Tibial nerve (tissue), 4 donors: Measurements from ENCODE around the gene FBLN2. TPM values are rescaled to one million over a fixed set of nuclear protein-coding genes. Genes with fewer than 3 reads are reported as not detected.
A peak's percentile ranks its signal among the peaks of the same experiment; 100 is the strongest.
"Not testable (repeated sequence)": the region's sequence is repeated elsewhere in the genome, so short reads cannot be mapped to it uniquely, and the experiment has no call there.

Experiments
- DNase-seq, 2 donors: peaks; one replicate each; pipeline ENCODE4 v3.0.0-alpha.2; 2019; ENCODE audit warnings: low spot score in 2 of 2
- H3K27ac ChIP-seq, 4 donors: fragments of 200-600 bp; sonication (generic) in 3 of 4; one replicate each; pipeline ENCODE4 v1.5.1; 2017 to 2019; ENCODE audit warnings: mild to moderate bottlenecking in 1 of 4
- H3K27me3 ChIP-seq, 2 donors: fragments of 200-600 bp; sonication (generic) in 1 of 2; one replicate each; pipeline versions ENCODE4 v1.5.1 to v1.6.0; 2017 to 2019
- H3K36me3 ChIP-seq, 3 donors: fragments of 200-600 bp; sonication (generic); one replicate each; pipeline ENCODE4 v1.5.1; 2018 to 2019
- H3K4me1 ChIP-seq, 4 donors: fragments of 200-600 bp; sonication (generic) in 3 of 4; one replicate each; pipeline ENCODE4 v1.5.1; 2017 to 2019
- H3K4me3 ChIP-seq, 4 donors: fragments of 200-600 bp; sonication (generic) in 3 of 4; one replicate each; pipeline ENCODE4 v1.5.1; 2017 to 2019; ENCODE audit warnings: mild to moderate bottlenecking in 1 of 4, moderate library complexity in 1 of 4
- H3K9me3 ChIP-seq, 4 donors: fragments of 200-600 bp; sonication (generic) in 3 of 4; one replicate each; pipeline ENCODE4 v1.5.1; 2017 to 2019
- EP300 ChIP-seq, 2 donors: sonication (generic); formaldehyde crosslinking; IDR thresholded peaks; one replicate each; pipeline ENCODE4 v1.6.1; 2017; ENCODE audit warnings: antibody characterized with exemption in 2 of 2, mild to moderate bottlenecking in 1 of 2
- POLR2A ChIP-seq, 2 donors: fragments of 450-650 bp; IDR thresholded peaks; one replicate each; pipeline ENCODE4 v1.6.1; 2017; ENCODE audit warnings: antibody characterized with exemption in 2 of 2, mild to moderate bottlenecking in 2 of 2, moderate library complexity in 2 of 2
- WGBS, 2 donors: methylation state at CpG; one replicate each; pipeline ENCODE4 v1.1.5; 2018; 5-methylcytosine and 5-hydroxymethylcytosine counted together
- total RNA-seq, 4 donors: library from RNA; depleted of rRNA; stranded (reverse); fragments of >200 nt; gene quantifications; one replicate each; pipeline ENCODE4 v1.1.0, GENCODE V29; 2016
- TF ChIP-seq, protein P1 (sequence below), 5 experiments: fragments of 200-600 bp in 3 of 5; fragments of 450-650 bp in 2 of 5; sonication (generic) in 3 of 5; IDR thresholded peaks; one replicate each; pipeline ENCODE4 v1.5.1; 2016 to 2019; ENCODE audit warnings: antibody characterized with exemption in 5 of 5, mild to moderate bottlenecking in 3 of 5, moderate library complexity in 2 of 5

Gene FBLN2
- total RNA-seq, 4 donors from 2014 or later: 185 to 445 (median 240) TPM

DNA sequence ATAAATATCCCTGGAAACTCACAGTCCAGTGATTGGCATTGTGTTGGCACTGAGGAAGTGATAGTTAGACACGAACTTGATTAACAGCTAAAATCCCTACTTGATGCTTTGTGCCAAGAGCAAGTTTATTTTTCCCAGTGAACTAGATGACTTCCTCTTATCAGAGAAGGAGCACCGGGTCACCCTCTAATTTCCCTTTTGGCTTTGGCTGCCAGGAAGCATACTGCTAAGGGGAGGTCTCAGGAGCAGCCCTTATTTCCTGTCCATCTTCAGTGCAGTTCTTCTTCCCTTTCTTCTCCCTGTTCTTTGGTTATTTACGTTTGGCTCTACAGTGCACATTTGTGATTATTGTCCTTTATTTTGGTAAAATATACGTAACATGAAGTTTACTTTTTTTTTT lies 13.0 kb downstream of the FBLN2 start:
- Histone ChIP-seq H3K4me3 (no peak overlapping the region), H3K27ac (no peak overlapping the region)
- 44 to 55% methylated on average over 4 of the region's 4 CpGs for WGBS, 2 donors

DNA sequence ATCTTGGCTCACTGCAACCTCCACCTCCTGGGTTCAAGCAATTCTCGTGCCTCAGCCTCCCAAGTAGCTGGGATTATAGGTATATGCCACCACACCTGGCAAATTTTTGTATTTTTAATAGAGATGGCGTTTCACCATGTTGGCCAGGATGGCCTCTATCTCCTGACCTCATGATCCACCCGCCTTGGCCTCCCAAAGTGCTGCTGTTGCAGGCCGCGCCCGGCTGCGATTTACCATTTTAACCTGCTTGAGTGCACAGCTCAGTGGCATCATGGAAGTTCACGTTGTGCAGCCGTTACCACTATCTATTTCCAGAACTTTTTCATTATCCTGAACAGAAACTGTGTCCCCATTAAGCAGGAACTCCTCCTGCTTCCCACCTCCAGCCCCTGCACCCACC lies 13.5 kb downstream of the FBLN2 start:
- H3K27me3 ChIP-seq, H3K36me3 ChIP-seq, DNase-seq, H3K9me3 ChIP-seq, H3K27ac ChIP-seq, H3K4me3 ChIP-seq: not testable (repeated sequence)
- H3K4me1 ChIP-seq: peaks cover 0 to 75% (median 0%) of the 10 kb centered on the region in 4 donors
- 91 to 97% methylated on average over 9 of the region's 9 CpGs for WGBS, 2 donors

More for the DNA sequence above, 13.0 kb downstream of the FBLN2 start:
- H3K4me1 ChIP-seq: peaks cover 0 to 80% (median 1%) of the 10 kb centered on the region in 4 donors
- TF ChIP-seq, protein P1, sequence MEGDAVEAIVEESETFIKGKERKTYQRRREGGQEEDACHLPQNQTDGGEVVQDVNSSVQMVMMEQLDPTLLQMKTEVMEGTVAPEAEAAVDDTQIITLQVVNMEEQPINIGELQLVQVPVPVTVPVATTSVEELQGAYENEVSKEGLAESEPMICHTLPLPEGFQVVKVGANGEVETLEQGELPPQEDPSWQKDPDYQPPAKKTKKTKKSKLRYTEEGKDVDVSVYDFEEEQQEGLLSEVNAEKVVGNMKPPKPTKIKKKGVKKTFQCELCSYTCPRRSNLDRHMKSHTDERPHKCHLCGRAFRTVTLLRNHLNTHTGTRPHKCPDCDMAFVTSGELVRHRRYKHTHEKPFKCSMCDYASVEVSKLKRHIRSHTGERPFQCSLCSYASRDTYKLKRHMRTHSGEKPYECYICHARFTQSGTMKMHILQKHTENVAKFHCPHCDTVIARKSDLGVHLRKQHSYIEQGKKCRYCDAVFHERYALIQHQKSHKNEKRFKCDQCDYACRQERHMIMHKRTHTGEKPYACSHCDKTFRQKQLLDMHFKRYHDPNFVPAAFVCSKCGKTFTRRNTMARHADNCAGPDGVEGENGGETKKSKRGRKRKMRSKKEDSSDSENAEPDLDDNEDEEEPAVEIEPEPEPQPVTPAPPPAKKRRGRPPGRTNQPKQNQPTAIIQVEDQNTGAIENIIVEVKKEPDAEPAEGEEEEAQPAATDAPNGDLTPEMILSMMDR (IDR thresholded peaks at IDR 0.05): no peak
- peak in 1 of 2 donors; percentile 54 for TF ChIP-seq EP300 (IDR thresholded peaks at IDR 0.05)
- TF ChIP-seq POLR2A (IDR thresholded peaks at IDR 0.05): no peak
- H3K9me3 ChIP-seq: no peaks in the 10 kb centered on the region
- H3K36me3 ChIP-seq: no peaks in the 10 kb centered on the region
- H3K27me3 ChIP-seq: no peaks in the 10 kb centered on the region
- no peak for DNase-seq

DNA sequence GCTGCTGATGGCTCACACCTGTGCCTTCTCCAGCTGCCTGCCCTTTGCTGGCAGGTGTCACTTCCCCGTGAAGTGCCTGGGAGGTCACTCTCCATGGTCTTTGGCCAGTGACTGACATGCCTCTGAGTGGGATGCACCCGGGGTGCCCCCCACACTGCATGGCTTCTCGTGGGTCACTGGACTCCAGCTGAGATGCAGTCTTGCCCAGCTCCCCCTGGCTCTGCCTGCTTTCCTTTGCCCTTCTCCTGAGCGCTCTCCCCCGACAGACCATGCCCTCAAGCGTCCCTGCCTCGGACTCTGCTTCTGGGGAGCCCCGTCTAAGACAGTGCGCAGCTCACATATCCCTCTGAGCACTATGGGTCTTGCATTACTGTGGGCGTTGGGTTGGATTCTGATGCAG lies 14.4 kb downstream of the FBLN2 start:
- no peak overlapping the region for H3K27ac ChIP-seq
- DNase-seq: no peak
- WGBS, 2 donors: 87 to 90% methylated on average over 10 of the region's 10 CpGs
- TF ChIP-seq EP300 (IDR thresholded peaks at IDR 0.05): no peak
- TF ChIP-seq, protein P1 (IDR thresholded peaks at IDR 0.05): no peak
- no peak for TF ChIP-seq POLR2A (IDR thresholded peaks at IDR 0.05)
- H3K36me3 ChIP-seq: no peaks in the 10 kb centered on the region
- H3K9me3 ChIP-seq: no peaks in the 10 kb centered on the region
- H3K4me3 ChIP-seq: no peak overlapping the region
- peaks cover 0 to 66% (median 0%) of the 10 kb centered on the region in 4 donors for H3K4me1 ChIP-seq
- no peaks in the 10 kb centered on the region for H3K27me3 ChIP-seq

DNA sequence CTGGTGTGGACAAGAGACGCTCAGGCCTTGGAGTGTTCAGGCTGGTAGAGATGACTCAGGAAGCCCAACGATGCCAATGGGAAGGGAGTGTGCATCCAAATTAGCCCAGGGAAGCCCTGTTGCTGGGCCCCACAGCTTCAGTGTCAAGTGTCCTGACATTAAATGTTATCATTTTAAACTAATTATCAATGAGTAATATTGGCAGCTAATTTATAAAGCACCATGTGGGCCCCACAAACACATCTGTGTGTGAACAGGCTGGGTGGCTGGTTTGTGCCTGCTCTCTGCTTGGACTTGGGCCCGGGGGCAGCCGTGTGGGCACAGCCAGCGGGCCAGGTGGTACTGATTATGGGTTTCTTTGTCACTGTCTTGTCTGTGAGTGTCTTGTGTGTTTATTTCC lies 15.0 kb downstream of the FBLN2 start:
- Histone ChIP-seq H3K9me3 (no peaks in the 10 kb centered on the region), H3K27me3 (no peaks in the 10 kb centered on the region), H3K27ac (no peak overlapping the region), H3K4me3 (no peak overlapping the region), H3K36me3 (no peaks in the 10 kb centered on the region), H3K4me1 (peaks cover 0 to 71% (median 0%) of the 10 kb centered on the region in 4 donors)
- WGBS, 2 donors: 85% methylated on average over 5 of the region's 5 CpGs
- TF ChIP-seq POLR2A (IDR thresholded peaks at IDR 0.05) (no peak), EP300 (IDR thresholded peaks at IDR 0.05) (no peak)
- TF ChIP-seq, protein P1 (IDR thresholded peaks at IDR 0.05): no peak
- DNase-seq: no peak

DNA sequence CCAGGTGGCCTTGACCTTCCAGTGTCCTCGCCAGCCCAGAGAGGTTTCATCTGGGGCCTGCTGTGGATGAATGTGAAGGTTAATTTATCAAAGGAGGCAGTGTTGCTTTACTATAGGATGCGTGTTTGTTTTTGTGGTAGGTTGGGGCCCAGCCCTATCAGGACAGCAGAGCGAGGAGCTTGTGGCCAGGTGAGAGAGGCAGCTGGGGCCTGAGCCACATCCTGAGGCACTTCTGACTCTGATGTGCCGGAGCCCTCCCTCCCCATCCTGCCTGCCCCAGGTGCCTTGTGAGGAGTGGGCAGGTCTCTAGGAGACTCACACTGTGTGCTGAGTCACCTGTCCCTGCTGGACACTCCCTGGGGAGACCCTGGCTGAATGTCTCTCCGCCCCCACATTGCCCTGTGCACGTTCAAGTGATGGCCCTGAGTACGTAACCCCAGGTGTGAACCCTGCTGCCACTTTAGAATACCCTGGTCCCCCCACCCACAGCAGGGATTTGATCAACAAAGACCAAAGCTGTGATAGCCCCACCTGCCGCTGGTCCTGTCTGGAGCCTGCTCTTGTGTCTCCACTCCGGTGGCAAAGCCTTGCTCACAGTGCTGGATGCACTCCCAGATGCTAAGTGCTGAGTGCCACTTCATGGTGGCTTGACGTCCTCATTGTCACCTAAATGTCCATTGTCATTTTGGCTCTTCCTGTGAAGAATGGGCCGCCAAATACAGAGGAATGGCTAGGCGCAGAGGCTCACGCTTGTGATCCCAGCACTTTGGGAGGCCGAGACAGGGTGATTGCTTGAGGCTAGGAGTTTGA lies 16.0 kb downstream of the FBLN2 start:
- Histone ChIP-seq H3K27ac (no peak overlapping the region), H3K4me3 (no peak overlapping the region), H3K4me1 (peaks cover 0 to 66% (median 0%) of the 10 kb centered on the region in 4 donors), H3K9me3 (no peaks in the 10 kb centered on the region), H3K36me3 (no peaks in the 10 kb centered on the region), H3K27me3 (no peaks in the 10 kb centered on the region)
- DNase-seq: no peak
- TF ChIP-seq, protein P1 (IDR thresholded peaks at IDR 0.05): no peak
- TF ChIP-seq POLR2A (IDR thresholded peaks at IDR 0.05): no peak
- no peak for TF ChIP-seq EP300 (IDR thresholded peaks at IDR 0.05)
- WGBS, 2 donors: 90 to 93% methylated on average over 13 to 14 of the region's 14 CpGs
